H1 (cell line): Measurements from ENCODE around the gene DCXR. TPM values are rescaled to one million over a fixed set of nuclear protein-coding genes. Genes with fewer than 3 reads are reported as not detected.

Source experiments
- CTCF ChIA-PET: fragments of 300-600 bp; sonication (Branson Sonifier 250); formaldehyde crosslinking; loops from one replicate; lab custom pipeline; 2021; ENCODE audit not compliant: partially characterized antibody; lab: Charles Lee
- POLR2A ChIA-PET: fragments of 300-600 bp; sonication (Branson Sonifier 250); formaldehyde crosslinking; loops from one replicate; lab custom pipeline; 2021; ENCODE audit warnings: inconsistent platforms; ENCODE audit not compliant: partially characterized antibody; lab: Charles Lee
- DNase-seq, 2 experiments: peaks; one replicate each; pipeline versions ENCODE4 v3.0.0 to v3.0.0-alpha.2; 2010 to 2022; ENCODE audit warnings: low spot score in 2 of 2, low read depth in 1 of 2, mixed read lengths in 1 of 2
- FAIRE-seq: peaks from 2 replicates; lab custom pipeline; 2011; peaks lifted over from hg19 to GRCh38; lab: Jason Lieb, UNC
- H2AFZ ChIP-seq: 2 replicates; pipeline ENCODE4 v1.8.1; 2012; ENCODE audit warnings: low read length, inconsistent platforms
- H2AK5ac ChIP-seq: 2 replicates; pipeline ENCODE4 v1.6.1; 2013; ENCODE audit warnings: low read depth, low read length
- H2BK120ac ChIP-seq: replicated peaks from 2 replicates; pipeline ENCODE3; 2013; ENCODE audit warnings: low read depth, low read length, inconsistent platforms
- H2BK12ac ChIP-seq: 2 replicates; pipeline ENCODE4 v1.6.1; 2013; ENCODE audit warnings: low read depth, low read length
- H2BK15ac ChIP-seq: 2 replicates; pipeline ENCODE4 v1.6.1; 2013; ENCODE audit warnings: low read length
- H2BK20ac ChIP-seq: 2 replicates; pipeline ENCODE4 v1.6.1; 2013; ENCODE audit warnings: low read length
- H2BK5ac ChIP-seq: 2 replicates; pipeline ENCODE4 v1.6.1; 2013; ENCODE audit warnings: low read depth, low read length
- H3K14ac ChIP-seq: 2 replicates; pipeline ENCODE4 v1.6.1; 2013; ENCODE audit warnings: inconsistent platforms; ENCODE audit not compliant: insufficient read length
- H3K18ac ChIP-seq: 2 replicates; pipeline ENCODE4 v1.6.1; 2013; ENCODE audit warnings: low read length; ENCODE audit errors: extremely low read depth
- H3K23ac ChIP-seq: 2 replicates; pipeline ENCODE4 v1.6.1; 2013; ENCODE audit warnings: inconsistent platforms; ENCODE audit not compliant: insufficient read length
- H3K23me2 ChIP-seq: 2 replicates; pipeline ENCODE4 v1.6.1; 2013; ENCODE audit warnings: low read depth, low read length
- H3K27ac ChIP-seq: 2 replicates; pipeline ENCODE4 v1.6.1; 2011; ENCODE audit warnings: low read depth, low read length, inconsistent platforms
- H3K27me3 ChIP-seq, 4 experiments: replicated peaks in 1 of 4; 1 replicate in 1 of 4; 2 replicates in 3 of 4; pipeline versions ENCODE4 v1.6.1 to v1.8.1; 2011 to 2013; ENCODE audit warnings: low read length in 3 of 4, mild to moderate bottlenecking in 3 of 4, inconsistent platforms in 2 of 4, mixed read lengths in 2 of 4, moderate library complexity in 1 of 4; ENCODE audit not compliant: control insufficient read depth in 3 of 4, insufficient read depth in 3 of 4; ENCODE audit errors: extremely low read depth in 1 of 4
- H3K36me3 ChIP-seq, 4 experiments: 2 replicates each; pipeline versions ENCODE4 v1.6.1 to v1.8.1; 2011 to 2013; ENCODE audit warnings: mild to moderate bottlenecking in 4 of 4, low read length in 3 of 4, moderate library complexity in 2 of 4, control low read depth in 1 of 4, inconsistent platforms in 1 of 4; ENCODE audit not compliant: insufficient read depth in 4 of 4, control insufficient read depth in 2 of 4
- H3K4ac ChIP-seq: replicated peaks from 2 replicates; pipeline ENCODE3; 2013; ENCODE audit warnings: low read length, low read depth, mixed read lengths, inconsistent platforms; ENCODE audit not compliant: insufficient read length
- H3K4me1 ChIP-seq, 4 experiments: replicated peaks in 1 of 4; 1 replicate in 1 of 4; 2 replicates in 3 of 4; pipeline versions ENCODE4 v1.6.1 to v1.8.1; 2011 to 2013; ENCODE audit warnings: low read length in 3 of 4, inconsistent platforms in 2 of 4, mixed read lengths in 1 of 4; ENCODE audit not compliant: insufficient read depth in 4 of 4, control insufficient read depth in 3 of 4
- H3K4me2 ChIP-seq, 2 experiments: 2 replicates each; pipeline versions ENCODE4 v1.6.1 to v1.8.1; 2011 to 2013; ENCODE audit warnings: low read depth in 2 of 2, low read length in 2 of 2, control low read depth in 1 of 2, inconsistent platforms in 1 of 2, mild to moderate bottlenecking in 1 of 2; ENCODE audit not compliant: insufficient read depth in 1 of 2
- H3K4me3 ChIP-seq, 4 experiments: fragments of 200-600, 300-600 bp in 1 of 4; sonication (generic), shearing (Covaris generic), sonication (Bioruptor Twin) in 1 of 4; 2 replicates each; pipeline versions ENCODE4 v1.5.1 to v1.8.1; 2011 to 2016; ENCODE audit warnings: low read length in 4 of 4, low read depth in 3 of 4, control low read depth in 2 of 4, inconsistent platforms in 2 of 4, mild to moderate bottlenecking in 2 of 4, mixed read lengths in 1 of 4, moderate library complexity in 1 of 4; ENCODE audit not compliant: insufficient read depth in 2 of 4; ENCODE audit errors: extremely low read depth in 1 of 4
- H3K56ac ChIP-seq: replicated peaks from 2 replicates; pipeline ENCODE3; 2013; ENCODE audit warnings: low read depth, mild to moderate bottlenecking, mixed read lengths, low read length, inconsistent platforms; ENCODE audit not compliant: insufficient read length
- H3K79me1 ChIP-seq: 2 replicates; pipeline ENCODE4 v1.6.1; 2013; ENCODE audit warnings: low read depth, low read length, control low read depth
- H3K79me2 ChIP-seq, 2 experiments: 2 replicates each; pipeline versions ENCODE4 v1.6.1 to v1.8.1; 2012 to 2013; ENCODE audit warnings: low read length in 2 of 2, mild to moderate bottlenecking in 2 of 2, inconsistent platforms in 1 of 2; ENCODE audit not compliant: insufficient read depth in 2 of 2, control insufficient read depth in 1 of 2
- H3K9ac ChIP-seq, 4 experiments: replicated peaks in 1 of 4; 1 replicate in 1 of 4; 2 replicates in 3 of 4; pipeline versions ENCODE4 v1.6.1 to v1.8.1; 2011 to 2013; ENCODE audit warnings: low read depth in 3 of 4, low read length in 3 of 4, control low read depth in 2 of 4, mild to moderate bottlenecking in 2 of 4, moderate library complexity in 2 of 4, inconsistent platforms in 1 of 4; ENCODE audit errors: extremely low read depth in 1 of 4
- H3K9me3 ChIP-seq, 2 experiments: 2 replicates each; pipeline versions ENCODE4 v1.6.1 to v1.8.1; 2012 to 2013; ENCODE audit warnings: mild to moderate bottlenecking in 2 of 2, moderate library complexity in 2 of 2, control low read depth in 1 of 2, inconsistent platforms in 1 of 2, low read depth in 1 of 2, low read length in 1 of 2, mixed read lengths in 1 of 2; ENCODE audit not compliant: insufficient read depth in 2 of 2
- H4K20me1 ChIP-seq, 2 experiments: replicated peaks in 1 of 2; 2 replicates each; pipeline versions ENCODE3 to v1.8.1; 2011 to 2013; ENCODE audit warnings: inconsistent platforms in 2 of 2, low read length in 2 of 2, mild to moderate bottlenecking in 1 of 2; ENCODE audit not compliant: insufficient read depth in 2 of 2, control insufficient read depth in 1 of 2
- H4K5ac ChIP-seq: 2 replicates; pipeline ENCODE4 v1.6.1; 2013; ENCODE audit warnings: low read length, low read depth, mixed read lengths, inconsistent platforms; ENCODE audit not compliant: insufficient read length
- H4K8ac ChIP-seq: 2 replicates; pipeline ENCODE4 v1.8.0; 2013; ENCODE audit warnings: mild to moderate bottlenecking, moderate library complexity, low read length, inconsistent platforms; ENCODE audit not compliant: insufficient read depth; ENCODE audit errors: extremely low read depth
- H4K91ac ChIP-seq: replicated peaks from 2 replicates; pipeline ENCODE3; 2013; ENCODE audit warnings: low read length, mixed read lengths, inconsistent platforms; ENCODE audit not compliant: insufficient read length
- BACH1 ChIP-seq: IDR thresholded peaks from 2 replicates; pipeline ENCODE4 v1.6.1; 2012; ENCODE audit warnings: low read length, improper control_type of control experiment
- BRCA1 ChIP-seq: IDR thresholded peaks from 2 replicates; pipeline ENCODE4 v1.6.1; 2012; ENCODE audit warnings: low read depth, low read length, improper control_type of control experiment
- CBX5 ChIP-seq: fragments of 300-800, 300-1000 bp; sonication (generic); IDR thresholded peaks from 2 replicates; pipeline ENCODE4 v1.7.1; 2016; ENCODE audit warnings: antibody characterized with exemption, low read length, low read depth
- CTCF ChIP-seq, 3 experiments: IDR thresholded peaks; 1 replicate in 2 of 3; 2 replicates in 1 of 3; pipeline versions ENCODE4 v1.5.1 to v1.6.1; 2011; ENCODE audit warnings: low read length in 3 of 3, mild to moderate bottlenecking in 3 of 3, inconsistent platforms in 2 of 3, low read depth in 1 of 3, moderate library complexity in 1 of 3; ENCODE audit not compliant: insufficient read depth in 1 of 3; ENCODE audit errors: control extremely low read depth in 1 of 3
- KDM1A ChIP-seq: fragments of 200-600, 300-600 bp; sonication (generic); IDR thresholded peaks from 2 replicates; pipeline ENCODE4 v1.7.1; 2016; ENCODE audit warnings: mild to moderate bottlenecking, low read length, borderline replicate concordance
- KDM4A ChIP-seq: IDR thresholded peaks from one replicate; pipeline ENCODE4 v1.7.1; 2012; ENCODE audit warnings: low read depth, mild to moderate bottlenecking, moderate library complexity, low read length, inconsistent platforms; ENCODE audit not compliant: severe bottlenecking
- SP4 ChIP-seq: IDR thresholded peaks from 2 replicates; pipeline ENCODE4 v1.6.1; 2012; ENCODE audit warnings: low read length, inconsistent platforms
- TBP ChIP-seq: IDR thresholded peaks from 2 replicates; pipeline ENCODE4 v1.6.1; 2011; ENCODE audit warnings: low read depth, low read length, improper control_type of control experiment
- TCF12 ChIP-seq: IDR thresholded peaks from 2 replicates; pipeline ENCODE4 v1.6.1; 2011; ENCODE audit warnings: low read depth, mild to moderate bottlenecking, low read length
- ZNF274 ChIP-seq: IDR thresholded peaks from 2 replicates; pipeline ENCODE4 v1.7.0; 2012; ENCODE audit warnings: low read length, borderline replicate concordance; ENCODE audit errors: extremely low read depth
- WGBS, 2 experiments: shearing (Covaris generic) in 1 of 2; methylation state at CpG; one replicate each; pipeline versions ENCODE4 v1.1.6 to v1.1.7; 2013 to 2015; ENCODE audit warnings: low lambda C conversion rate in 2 of 2, mixed read lengths in 2 of 2, inconsistent platforms in 1 of 2, low coverage in 1 of 2, missing lambda C conversion rate in 1 of 2; ENCODE audit not compliant: insufficient replicate concordance in 2 of 2, insufficient coverage in 1 of 2, insufficient read length in 1 of 2; ENCODE audit errors: extremely low coverage in 1 of 2, missing lambda C conversion rate in 1 of 2; 5-methylcytosine and 5-hydroxymethylcytosine counted together
- polyA plus RNA-seq, 7 experiments: library from polyadenylated mRNA; depleted of rRNA in 3 of 7; stranded (reverse) in 5 of 7; unstranded in 2 of 7; fragments of >200 nt in 5 of 7; fragments of 200-250 nt in 2 of 7; gene quantifications; 1 replicate in 5 of 7; 2 replicates in 1 of 7; 4 replicates in 1 of 7; pipeline versions ENCODE4 v1.2.1 to v1.2.3, GENCODE V29; 2011 to 2013; ENCODE audit warnings: missing spikeins in 2 of 7, mixed read lengths in 2 of 7
- total RNA-seq: library from RNA; stranded (reverse); fragmentation: NEBNext Ultra II Directional; extraction: Animal tissue kit (Norgen Biotek cat#: 25700); gene quantifications from 2 replicates; pipeline ENCODE4 v1.2.1, GENCODE V29; 2021

The DCXR gene
- total and polyA plus RNA-seq, 2 of the 8 experiments (the other 6 are each of a cell fraction or from before 2014, with no cell fraction given), result 96.3 to 212 TPM

- Histone ChIP-seq H3K9me3 (no peaks in the 10 kb centered on the region), H3K4me3 (no peak overlapping the region), H2BK12ac (no peak overlapping the region), H2BK15ac (no peak overlapping the region), H2BK120ac (no peak overlapping the region), H3K23ac (no peak overlapping the region), H4K5ac (no peak overlapping the region), H3K14ac (no peak overlapping the region), H3K23me2 (no peaks in the 10 kb centered on the region), H3K4me2 (no peak overlapping the region), H2AFZ (no peak overlapping the region), H3K4ac (no peak overlapping the region), H4K20me1 (peaks cover 27 to 49% of the 10 kb centered on the region in 2 experiments), H2BK5ac (no peak overlapping the region), H2BK20ac (no peak overlapping the region), H4K91ac (no peak overlapping the region), H3K27ac (no peak overlapping the region), H2AK5ac (no peak overlapping the region), H3K79me2 (no peaks in the 10 kb centered on the region), H3K18ac (no peak overlapping the region), H3K4me1 (no peaks in the 10 kb centered on the region), H3K79me1 (peaks cover 7% of the 10 kb centered on the region), H4K8ac (peak overlapping the region; percentile 68), H3K27me3 (no peaks in the 10 kb centered on the region), H3K56ac (no peak overlapping the region), H3K9ac (no peak overlapping the region; a peak in 2 of 7 replicates), H3K36me3 (peaks cover 49 to 75% (median 62%) of the 10 kb centered on the region in 4 experiments)
- ChIA-PET CTCF (interaction anchor here (0.6 to 2.9 kb wide), 7 partner anchors 9 to 431 kb away, joined by 3 to 13 read pairs (median 4); no protein-coding TSS in a partner anchor), POLR2A (interaction anchor here (0.6 to 12.5 kb wide), 11 partner anchors 9 to 36 kb away, joined by 3 to 105 read pairs (median 5); partner anchors contain the start of genes DUS1L and FASN)
- 93% methylated on average over 30 of the region's 36 CpGs; no CpG with 5 or more reads in 1 of the 2 experiments for WGBS, 2 experiments
- DNase-seq (no peak), FAIRE-seq (no peak)
- no peak for TF ChIP-seq KDM4A
- TF ChIP-seq ZNF274, result no peak
- TF ChIP-seq SP4, result no peak
- TF ChIP-seq BRCA1, result no peak
- TF ChIP-seq KDM1A, result no peak
- TF ChIP-seq TBP, result no peak
- TF ChIP-seq TCF12, result no peak
- no peak for TF ChIP-seq CTCF (IDR thresholded peaks at IDR 0.05; ENCODE audit: control extremely low read depth in 1 of 3, insufficient read depth in 1 of 3, low read depth in 1 of 3, low read length in 3 of 3)
- no peak for TF ChIP-seq BACH1
- no peak for TF ChIP-seq CBX5
Observed at GRCh38 chr17:82080048-82080788, 42.7 kb upstream of the DCXR start.
